Small intestine (tissue), 16 donors: Measurements from ENCODE around the gene SLC29A1. TPM values are rescaled to one million over a fixed set of nuclear protein-coding genes. Genes with fewer than 3 reads are reported as not detected.

ENCODE experiments used
- DNase-seq, 2 donors: peaks; one replicate each; pipeline versions ENCODE4 v3.0.0 to v3.0.0-alpha.2; 2013
- FAIRE-seq: peaks from 2 replicates; lab custom pipeline; 2012; peaks lifted over from hg19 to GRCh38; lab: Jason Lieb, UNC
- H3K27ac ChIP-seq, 3 donors: one replicate each; pipeline ENCODE4 v1.5.1; 2013; ENCODE audit warnings: low read length in 2 of 3, mild to moderate bottlenecking in 2 of 3, control low read depth in 1 of 3, inconsistent platforms in 1 of 3, low read depth in 1 of 3, moderate library complexity in 1 of 3
- H3K27me3 ChIP-seq, 3 donors: one replicate each; pipeline ENCODE4 v1.6.1; 2013; ENCODE audit warnings: low read length in 3 of 3, inconsistent platforms in 1 of 3; ENCODE audit not compliant: control insufficient read depth in 3 of 3, insufficient read depth in 3 of 3
- H3K36me3 ChIP-seq, 3 donors: one replicate each; pipeline ENCODE4 v1.6.1; 2013; ENCODE audit warnings: low read length in 3 of 3, inconsistent platforms in 1 of 3, low read depth in 1 of 3, mild to moderate bottlenecking in 1 of 3, moderate library complexity in 1 of 3; ENCODE audit not compliant: control insufficient read depth in 3 of 3, insufficient read depth in 2 of 3
- H3K4me1 ChIP-seq, 3 donors: one replicate each; pipeline ENCODE4 v1.6.1; 2013; ENCODE audit warnings: low read length in 2 of 3, inconsistent platforms in 1 of 3, low read depth in 1 of 3, mild to moderate bottlenecking in 1 of 3, moderate library complexity in 1 of 3; ENCODE audit not compliant: control insufficient read depth in 3 of 3, insufficient read depth in 2 of 3
- H3K4me3 ChIP-seq, 3 donors: one replicate each; pipeline ENCODE4 v1.5.1; 2013; ENCODE audit warnings: low read length in 3 of 3, control low read depth in 1 of 3, inconsistent platforms in 1 of 3, low read depth in 1 of 3, mild to moderate bottlenecking in 1 of 3, moderate library complexity in 1 of 3
- H3K9me3 ChIP-seq, 2 donors: one replicate each; pipeline ENCODE4 v1.6.1; 2013; ENCODE audit warnings: low read depth in 1 of 2, low read length in 1 of 2; ENCODE audit not compliant: control insufficient read depth in 2 of 2, insufficient read depth in 1 of 2
- WGBS, 3 donors: extraction: QIAGEN DNeasy Blood & Tissue Kit; methylation state at CpG; one replicate each; pipeline ENCODE4 v1.1.7; 2013; 5-methylcytosine and 5-hydroxymethylcytosine counted together
- long read RNA-seq, 10 donors: transcript quantifications; one replicate each; lab custom pipeline, GENCODE V29; 2026
- polyA plus RNA-seq, 4 donors: library from polyadenylated mRNA; stranded (reverse) in 3 of 4; unstranded in 1 of 4; fragments of 200-250 nt in 3 of 4; fragments of 120-200 nt in 1 of 4; gene quantifications; one replicate each; pipeline versions ENCODE4 v1.2.1 to v1.2.3, GENCODE V29; 2013
- donor health status: healthy with polysubstance abuse.
- donor health status: control.
- donor health status: control.
- donor health status: Bipolar disorder and iron deficiency.
- donor health status: healthy.

SLC29A1 gene
- 10 to 100 TPM in 2 of 4 donors, 1 to 10 TPM in 2; 2.4 to 38.0 (median 13.6) TPM for polyA plus RNA-seq
- long read RNA-seq, donor 1, transcript SLC29A1-206 (13 exons, 2,183 nt), result major isoform, 7 of 10 reads
- long read RNA-seq, donor 1, partial matches to known transcripts, result 0 of 10 reads
- long read RNA-seq, donor 1, other reads (novel, unspliced or antisense), result 0 of 10 reads
- long read RNA-seq, donor 2, result 0 reads
- long read RNA-seq, donor 3, partial matches to known transcripts, result 15 of 16 reads
- long read RNA-seq, donor 3, other reads (novel, unspliced or antisense), result 0 of 16 reads
- long read RNA-seq, donor 4, result 0 reads
- long read RNA-seq, donor 5, partial matches to known transcripts, result 0 of 1 reads
- long read RNA-seq, donor 5, other reads (novel, unspliced or antisense), result 0 of 1 reads
- long read RNA-seq, donor 6, partial matches to known transcripts, result 11 of 14 reads
- long read RNA-seq, donor 6, other reads (novel, unspliced or antisense), result 0 of 14 reads
- long read RNA-seq, donor 7, transcript SLC29A1-209 (13 exons, 2,318 nt), result major isoform, 21 of 76 reads
- long read RNA-seq, donor 7, transcript SLC29A1-206 (13 exons, 2,183 nt), result minor isoform, 10 of 76 reads
- long read RNA-seq, donor 7, partial matches to known transcripts, result 38 of 76 reads
- long read RNA-seq, donor 7, other reads (novel, unspliced or antisense), result 0 of 76 reads
- long read RNA-seq, donor 8, partial matches to known transcripts, result 0 of 2 reads
- long read RNA-seq, donor 8, other reads (novel, unspliced or antisense), result 0 of 2 reads
- long read RNA-seq, donor 9, partial matches to known transcripts, result 8 of 10 reads
- long read RNA-seq, donor 9, other reads (novel, unspliced or antisense), result 0 of 10 reads
- long read RNA-seq, donor 10, partial matches to known transcripts, result 0 of 6 reads
- long read RNA-seq, donor 10, other reads (novel, unspliced or antisense), result 0 of 6 reads

- 0 to 1% (median 1%) methylated on average over 42 to 73 of the region's 73 CpGs for WGBS, 3 donors
- Histone ChIP-seq H3K9me3 (no peaks in the 10 kb centered on the region), H3K36me3 (peaks cover 0 to 11% (median 0%) of the 10 kb centered on the region in 3 donors), H3K27me3 (peaks cover 0 to 2% (median 0%) of the 10 kb centered on the region in 3 donors), H3K4me3 (peak within 1 kb of the TSS; percentile 33 to 56 (median 40)), H3K27ac (peak within 1 kb of the TSS in 2 of 3 donors; percentile 32 to 55), H3K4me1 (peaks cover 0 to 69% (median 5%) of the 10 kb centered on the region in 3 donors)
- DNase-seq (peak; percentile 45 to 79), FAIRE-seq (no peak)
These were observed at the start of gene SLC29A1 for GRCh38 chr6:44223319-44224028. SLC29A1 (plus strand) TSS chr6:44223595; CDS start chr6:44227314, 3,719 bp downstream.

GRCh38 chr6:44176130-44176761 lies 47.1 kb upstream of the SLC29A1 start:
- Histone ChIP-seq H3K9me3 (no peaks in the 10 kb centered on the region), H3K27me3 (no peaks in the 10 kb centered on the region), H3K4me3 (no peak overlapping the region), H3K4me1 (peaks cover 0 to 5% (median 0%) of the 10 kb centered on the region in 3 donors), H3K27ac (no peak overlapping the region), H3K36me3 (no peaks in the 10 kb centered on the region)
- WGBS, 3 donors, result 58 to 73% (median 65%) methylated on average over 14 to 15 of the region's 15 CpGs
- no peak for FAIRE-seq
- peak in 1 of 2 donors; percentile 31 for DNase-seq

- WGBS, 3 donors, result 59 to 79% (median 61%) methylated on average over 20 to 24 of the region's 24 CpGs
- no peaks in the 10 kb centered on the region for H3K36me3 ChIP-seq
- H3K27me3 ChIP-seq, result no peaks in the 10 kb centered on the region
- DNase-seq, result no peak
- no peak overlapping the region for H3K4me3 ChIP-seq
- H3K4me1 ChIP-seq, result peaks cover 0 to 5% (median 0%) of the 10 kb centered on the region in 3 donors
- H3K27ac ChIP-seq, result no peak overlapping the region
- no peak for FAIRE-seq
- H3K9me3 ChIP-seq, result no peaks in the 10 kb centered on the region
These were observed 46.5 kb upstream of the SLC29A1 start for GRCh38 chr6:44176762-44177509.

- WGBS, 3 donors, result 44 to 68% (median 60%) methylated on average over 13 of the region's 13 CpGs
- FAIRE-seq, result no peak
- Histone ChIP-seq H3K36me3 (no peaks in the 10 kb centered on the region), H3K4me1 (peaks cover 0 to 1% (median 0%) of the 10 kb centered on the region in 3 donors), H3K9me3 (no peaks in the 10 kb centered on the region), H3K4me3 (no peak overlapping the region), H3K27me3 (no peaks in the 10 kb centered on the region), H3K27ac (peak overlapping the region in 2 of 3 donors; percentile 46 to 54)
- DNase-seq, result peak in 1 of 2 donors; percentile 89
These were observed 45.5 kb upstream of the SLC29A1 start for GRCh38 chr6:44177691-44178423.

GRCh38 chr6:44178424-44179071 lies 44.8 kb upstream of the SLC29A1 start:
- 78 to 89% (median 79%) methylated on average over 7 to 9 of the region's 9 CpGs for WGBS, 3 donors
- Histone ChIP-seq H3K4me1 (no peaks in the 10 kb centered on the region), H3K36me3 (no peaks in the 10 kb centered on the region), H3K9me3 (no peaks in the 10 kb centered on the region), H3K27ac (peak overlapping the region in 1 of 3 donors; percentile 46), H3K4me3 (no peak overlapping the region), H3K27me3 (no peaks in the 10 kb centered on the region)
- no peak for DNase-seq
- FAIRE-seq, result no peak

- Histone ChIP-seq H3K36me3 (no peaks in the 10 kb centered on the region), H3K9me3 (no peaks in the 10 kb centered on the region), H3K27me3 (no peaks in the 10 kb centered on the region), H3K27ac (no peak overlapping the region), H3K4me3 (no peak overlapping the region), H3K4me1 (no peaks in the 10 kb centered on the region)
- DNase-seq (no peak), FAIRE-seq (no peak)
- 25 to 51% (median 39%) methylated on average over 4 of the region's 4 CpGs for WGBS, 3 donors
These were observed 44.3 kb upstream of the SLC29A1 start for GRCh38 chr6:44179072-44179536.
